Eye (tissue), 1 donor: ENCODE measurements around the gene POU3F4.
A peak's percentile ranks its signal among the peaks of the same experiment; 100 is the strongest.

ENCODE experiments used
- DNase-seq: peaks from one replicate; pipeline ENCODE4 v3.0.0-alpha.2; 2015

The POU3F4 gene

DNA sequence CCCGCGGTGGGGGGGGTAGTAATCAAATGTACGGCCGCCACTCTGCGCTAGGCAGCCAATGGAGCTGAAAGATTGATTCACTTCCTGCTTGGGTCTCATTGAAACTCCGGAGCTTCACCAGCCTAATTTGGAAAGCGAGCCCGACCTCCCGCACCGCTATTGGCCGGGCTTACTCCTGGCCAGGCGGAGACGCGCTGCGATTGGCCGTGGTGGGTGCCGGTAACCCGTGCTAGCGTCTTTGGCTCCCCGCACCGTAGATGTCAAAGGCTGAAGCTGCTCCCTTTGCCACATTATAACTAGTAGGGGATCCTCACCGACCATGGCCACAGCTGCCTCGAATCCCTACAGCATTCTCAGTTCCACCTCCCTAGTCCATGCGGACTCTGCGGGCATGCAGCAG is at the start of gene POU3F4:
Gene POU3F4, plus strand, starts transcription at position 285 of the 400 bp plus-strand sequence. Its CDS starts 35 bp downstream, at position 320.
- DNase-seq = peak; percentile 70

- DNase-seq = peak; percentile 48
These were observed 38.5 kb upstream of the POU3F4 start for GRCh38 chrX:83469551-83469950.

DNA sequence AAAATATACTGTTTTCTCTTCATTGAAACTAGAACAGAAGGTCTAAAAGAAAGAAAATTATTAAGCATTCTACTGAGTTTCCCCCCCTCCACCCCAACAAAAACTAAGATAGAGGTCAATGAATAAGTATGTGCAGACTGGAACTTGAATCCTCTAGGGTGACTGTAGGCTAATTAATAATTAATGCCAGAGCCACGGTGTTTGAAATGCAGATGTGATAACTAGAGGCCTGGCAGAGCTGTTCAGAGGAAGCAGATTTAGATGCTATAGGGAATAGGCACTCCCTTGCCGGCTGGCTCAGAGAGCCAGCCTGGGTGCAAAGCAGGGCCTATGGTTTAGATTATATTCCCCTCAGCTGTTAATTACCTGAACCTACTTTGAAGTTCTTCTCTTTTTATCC is 12.2 kb upstream of the POU3F4 start:
- DNase-seq = peak; percentile 4

GRCh38 chrX:83501003-83501402 is 7.1 kb upstream of the POU3F4 start:
- no peak for DNase-seq

- peak; percentile 1 for DNase-seq
These were observed 6.6 kb upstream of the POU3F4 start for GRCh38 chrX:83501530-83501929.

GRCh38 chrX:83504721-83505479 is 3.2 kb upstream of the POU3F4 start:
- peak; percentile 17 for DNase-seq

- no peak for DNase-seq
These were observed 600 bp downstream of the POU3F4 start for GRCh38 chrX:83508526-83509253.

DNA sequence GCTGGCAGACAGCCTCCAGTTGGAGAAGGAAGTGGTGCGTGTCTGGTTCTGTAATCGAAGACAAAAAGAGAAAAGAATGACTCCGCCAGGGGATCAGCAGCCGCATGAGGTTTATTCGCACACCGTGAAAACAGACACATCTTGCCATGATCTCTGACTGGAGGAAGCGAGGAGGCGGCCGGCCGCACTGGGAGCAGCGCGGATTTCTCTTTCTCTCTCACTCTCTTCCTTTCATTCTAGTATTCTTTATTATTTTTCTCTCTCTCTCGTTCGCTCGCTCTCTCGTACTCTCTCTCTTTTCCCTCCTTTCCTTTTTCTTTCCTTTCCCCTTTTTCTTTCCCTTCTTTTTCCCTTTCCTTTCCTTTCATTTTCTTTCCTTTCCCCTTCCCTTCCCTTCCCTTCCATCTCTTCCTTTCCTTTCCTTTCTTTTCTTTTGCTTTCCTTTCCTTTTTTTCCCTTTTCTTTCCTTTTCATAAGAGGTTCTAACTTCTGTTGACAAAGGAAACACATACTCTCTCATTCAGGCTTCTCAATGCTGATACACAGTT is 1.2 kb downstream of the POU3F4 start:
- DNase-seq = peak; percentile 50

DNA sequence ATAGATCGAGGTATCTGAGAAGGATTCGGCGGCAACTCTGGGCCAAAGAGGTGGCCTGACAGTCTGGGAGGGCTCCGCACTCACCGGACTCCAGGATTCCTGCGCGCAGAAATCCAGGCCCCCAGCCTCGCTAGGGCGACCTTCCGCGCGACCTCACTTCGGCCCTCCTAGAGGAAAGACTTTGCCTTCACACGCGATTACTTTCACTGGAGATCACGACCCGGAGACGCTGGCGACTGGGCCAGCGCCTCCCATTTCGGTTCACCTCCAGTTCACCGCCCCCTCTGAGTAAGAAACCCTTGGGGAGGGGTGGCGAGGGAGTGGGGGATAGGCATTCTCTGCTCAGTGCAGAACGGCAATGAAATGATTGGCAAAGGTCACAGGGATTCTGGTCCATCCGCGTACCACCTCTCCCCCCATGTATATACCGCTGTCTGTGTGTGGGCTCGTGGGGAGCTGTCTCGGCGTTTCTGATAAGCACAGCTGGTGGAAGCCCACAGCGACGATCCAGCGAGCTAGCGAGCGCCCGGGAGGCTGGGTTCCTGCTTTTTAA is 2.5 kb downstream of the POU3F4 start:
- DNase-seq = peak; percentile 29

GRCh38 chrX:83511208-83511607 is 3.1 kb downstream of the POU3F4 start:
- no peak for DNase-seq

DNA sequence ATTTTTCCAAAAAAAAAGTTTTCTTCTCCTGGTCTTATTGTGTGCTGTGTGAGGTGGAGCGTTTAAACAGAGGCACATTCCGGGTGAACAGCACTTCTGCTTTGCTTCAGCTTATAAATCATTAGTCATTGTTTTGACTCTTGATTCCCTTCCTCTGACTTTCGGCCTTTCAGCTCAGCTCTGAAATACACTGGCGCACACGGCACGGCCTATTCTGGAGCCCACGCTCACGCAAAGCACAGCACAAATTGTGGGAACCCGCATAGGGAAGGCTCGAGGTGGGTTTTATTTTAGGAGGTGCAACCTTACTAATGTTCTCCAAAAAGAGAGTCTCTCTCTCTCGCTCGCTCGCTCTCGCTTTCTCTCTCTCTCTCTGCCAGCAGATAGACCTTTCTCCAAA is 4.0 kb downstream of the POU3F4 start:
- no peak for DNase-seq

DNA sequence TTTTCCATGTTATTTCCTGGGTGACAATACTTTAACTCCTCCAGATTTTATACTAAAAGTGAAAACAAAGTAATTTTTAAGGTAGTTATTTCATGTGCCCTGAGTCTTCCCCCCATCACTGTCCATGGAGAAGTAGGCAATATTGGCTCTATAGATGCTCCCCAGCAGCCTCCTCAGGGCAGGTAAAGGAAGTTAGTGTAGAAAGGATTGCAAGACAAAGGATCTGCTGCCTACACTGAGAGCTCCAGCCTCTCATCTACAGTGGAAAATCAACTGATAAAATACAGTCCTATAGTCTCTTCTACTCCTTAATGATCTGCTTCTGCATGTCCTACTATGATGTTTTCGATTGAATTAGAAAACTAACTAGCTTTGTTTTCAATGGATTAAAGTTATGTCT is 8.5 kb downstream of the POU3F4 start:
- DNase-seq = no peak

- DNase-seq = no peak
These were observed 13.8 kb downstream of the POU3F4 start for GRCh38 chrX:83521905-83522304.

DNA sequence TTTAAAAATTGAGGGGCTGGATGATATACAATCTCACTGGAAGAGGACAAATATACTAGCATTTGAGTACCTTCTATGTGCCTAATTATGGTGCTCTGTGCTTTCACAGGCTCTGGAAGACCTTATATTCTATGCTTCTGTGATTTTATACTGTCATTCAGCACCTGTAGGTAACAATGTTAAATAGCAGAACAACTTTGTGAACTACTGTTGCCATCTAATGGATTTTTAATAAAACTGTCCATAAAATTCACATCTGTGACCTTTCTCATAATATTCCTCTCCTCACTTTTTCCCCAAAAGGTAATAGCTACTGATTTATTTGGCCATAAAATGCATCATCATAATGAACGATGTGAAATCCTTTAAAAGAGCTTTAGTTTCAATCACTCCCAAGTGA is 21.9 kb downstream of the POU3F4 start:
- DNase-seq = no peak

DNA sequence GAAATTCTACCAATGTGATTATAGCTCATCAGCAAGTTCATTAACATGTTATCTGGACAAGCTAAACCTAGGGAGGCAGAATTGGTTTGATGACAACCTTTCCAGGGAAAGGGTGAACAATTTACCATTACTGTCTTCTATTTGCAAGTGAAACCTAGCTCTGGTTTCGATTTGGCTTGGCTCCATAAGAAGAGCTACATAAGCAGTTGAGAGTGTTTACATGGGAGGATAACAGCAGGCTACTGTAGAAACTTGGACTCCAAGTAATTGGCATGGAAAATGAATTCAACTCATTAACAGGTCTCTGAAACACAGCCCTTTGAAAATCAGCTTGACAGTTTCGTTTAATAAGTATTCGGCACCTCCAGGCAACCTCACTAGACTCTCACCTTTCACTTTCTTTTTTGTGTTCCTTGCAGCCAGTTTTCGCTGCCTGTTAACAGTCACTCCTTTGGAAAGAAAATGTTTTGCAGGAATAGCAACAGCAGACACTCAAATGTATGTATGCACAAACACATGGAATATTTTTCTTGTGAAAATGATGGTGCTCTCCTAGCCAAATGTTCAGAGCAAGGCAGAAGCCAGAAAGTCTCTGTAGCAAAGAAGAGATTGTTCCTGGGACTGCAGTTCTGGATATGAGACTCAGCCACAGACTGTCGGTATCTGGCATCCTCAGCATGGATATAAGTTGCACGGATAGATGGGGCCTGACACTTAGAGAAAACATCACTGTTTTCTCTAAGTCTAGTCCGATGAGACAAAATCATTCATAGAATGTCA is 27.5 kb downstream of the POU3F4 start:
- DNase-seq = peak; percentile 1
